ENCODE data around the gene VSIG10L2. TPM values are rescaled to one million over a fixed set of nuclear protein-coding genes. Genes with fewer than 3 reads are reported as not detected.
A peak's percentile ranks its signal among the peaks of the same experiment; 100 is the strongest.

Gene VSIG10L2
- total RNA-seq, 4 donors from 2014 or later: 1.4 to 7.2 (median 4.5) TPM

DNA sequence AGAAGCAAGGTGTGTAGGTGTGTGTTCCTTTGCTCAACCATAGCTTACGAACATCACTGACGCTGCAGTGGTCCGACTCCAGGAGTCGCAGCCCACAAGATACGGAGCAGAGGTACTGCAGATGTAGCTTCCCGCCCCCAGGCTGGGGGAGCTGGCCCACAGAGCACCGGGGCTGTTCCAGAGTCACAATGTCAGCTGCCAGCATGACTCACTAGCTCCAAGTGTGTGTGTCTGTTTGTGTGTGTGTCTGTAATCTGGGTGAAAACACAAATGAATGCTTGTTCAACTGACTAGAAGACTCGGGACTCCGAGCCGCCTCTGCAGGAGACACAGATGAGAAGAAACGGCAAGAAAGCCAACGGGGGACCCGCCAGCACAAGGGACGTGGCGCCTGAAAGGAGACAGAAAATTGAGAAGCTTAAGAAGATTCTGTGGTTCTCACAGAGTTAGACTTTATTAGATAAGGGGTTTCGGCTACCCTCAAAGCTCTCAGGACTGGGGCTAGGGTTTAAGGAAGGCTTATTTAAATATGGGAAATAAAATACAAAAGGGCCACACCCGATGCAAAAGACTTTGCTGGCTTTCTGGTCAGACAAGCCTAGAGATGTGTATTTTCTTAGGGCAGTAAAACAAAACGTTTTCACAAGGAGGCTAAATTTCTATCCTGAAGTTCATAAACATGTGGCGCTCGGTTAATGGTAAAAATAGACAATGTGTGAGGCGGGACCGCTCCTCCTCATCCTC, 10.7 kb downstream of the VSIG10L2 start:
- no peak for TF ChIP-seq POLR2A (IDR thresholded peaks at IDR 0.05)
- TF ChIP-seq, protein P1, sequence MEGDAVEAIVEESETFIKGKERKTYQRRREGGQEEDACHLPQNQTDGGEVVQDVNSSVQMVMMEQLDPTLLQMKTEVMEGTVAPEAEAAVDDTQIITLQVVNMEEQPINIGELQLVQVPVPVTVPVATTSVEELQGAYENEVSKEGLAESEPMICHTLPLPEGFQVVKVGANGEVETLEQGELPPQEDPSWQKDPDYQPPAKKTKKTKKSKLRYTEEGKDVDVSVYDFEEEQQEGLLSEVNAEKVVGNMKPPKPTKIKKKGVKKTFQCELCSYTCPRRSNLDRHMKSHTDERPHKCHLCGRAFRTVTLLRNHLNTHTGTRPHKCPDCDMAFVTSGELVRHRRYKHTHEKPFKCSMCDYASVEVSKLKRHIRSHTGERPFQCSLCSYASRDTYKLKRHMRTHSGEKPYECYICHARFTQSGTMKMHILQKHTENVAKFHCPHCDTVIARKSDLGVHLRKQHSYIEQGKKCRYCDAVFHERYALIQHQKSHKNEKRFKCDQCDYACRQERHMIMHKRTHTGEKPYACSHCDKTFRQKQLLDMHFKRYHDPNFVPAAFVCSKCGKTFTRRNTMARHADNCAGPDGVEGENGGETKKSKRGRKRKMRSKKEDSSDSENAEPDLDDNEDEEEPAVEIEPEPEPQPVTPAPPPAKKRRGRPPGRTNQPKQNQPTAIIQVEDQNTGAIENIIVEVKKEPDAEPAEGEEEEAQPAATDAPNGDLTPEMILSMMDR (IDR thresholded peaks at IDR 0.05): no peak
- WGBS, 2 donors: 37 to 44% methylated on average over 22 of the region's 22 CpGs
- intact Hi-C loops (cut with DNase I; ENCODE audit: low total_unique reads): no loop called here
- peak; percentile 63 to 81 for DNase-seq (ENCODE audit: low spot score in 2 of 2)
- no peak overlapping the region for H3K4me3 ChIP-seq (ENCODE audit: low read depth, poor library complexity, severe bottlenecking)

DNA sequence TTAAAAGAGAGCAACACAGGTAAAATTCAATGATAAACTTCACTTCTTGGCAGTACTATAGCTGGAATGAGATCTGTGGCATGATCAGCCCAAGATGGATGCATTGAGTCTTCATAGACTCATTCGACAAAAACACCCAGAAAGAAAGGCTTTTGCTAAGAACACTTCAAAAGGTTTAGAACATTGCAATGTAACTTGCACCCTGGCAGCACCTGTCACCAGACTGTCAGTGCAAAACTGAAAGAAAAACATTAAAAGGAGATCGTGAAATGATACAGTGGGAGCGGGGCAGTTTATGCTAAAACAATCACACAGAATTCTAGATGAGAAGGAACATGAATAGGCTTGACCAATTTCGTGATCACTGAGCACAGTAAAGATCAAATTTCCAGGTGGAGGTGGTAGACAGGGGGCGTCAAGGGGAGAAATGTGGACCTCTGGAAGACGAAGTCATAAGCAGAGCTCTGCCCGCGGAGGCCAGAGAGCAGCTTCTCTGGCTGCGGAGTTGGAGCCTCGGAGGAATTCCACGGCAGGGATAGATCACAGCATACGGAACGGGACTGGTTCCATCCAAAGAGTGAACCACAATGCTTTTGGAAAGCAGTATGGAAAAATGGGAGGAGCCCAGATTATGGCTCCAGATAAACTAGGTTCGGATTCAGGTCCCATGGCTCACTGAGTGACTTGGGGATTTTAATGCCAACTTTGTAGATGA, 11.9 kb downstream of the VSIG10L2 start:
- TF ChIP-seq, protein P1 (IDR thresholded peaks at IDR 0.05): no peak
- no peak for TF ChIP-seq POLR2A (IDR thresholded peaks at IDR 0.05)
- H3K4me3 ChIP-seq (ENCODE audit: low read depth, poor library complexity, severe bottlenecking): no peak overlapping the region
- intact Hi-C loops (cut with DNase I; ENCODE audit: low total_unique reads): no loop called here
- peak in 1 of 2 donors; percentile 81 for DNase-seq (ENCODE audit: low spot score in 2 of 2)
- 32 to 53% methylated on average over 14 of the region's 14 CpGs for WGBS, 2 donors

DNA sequence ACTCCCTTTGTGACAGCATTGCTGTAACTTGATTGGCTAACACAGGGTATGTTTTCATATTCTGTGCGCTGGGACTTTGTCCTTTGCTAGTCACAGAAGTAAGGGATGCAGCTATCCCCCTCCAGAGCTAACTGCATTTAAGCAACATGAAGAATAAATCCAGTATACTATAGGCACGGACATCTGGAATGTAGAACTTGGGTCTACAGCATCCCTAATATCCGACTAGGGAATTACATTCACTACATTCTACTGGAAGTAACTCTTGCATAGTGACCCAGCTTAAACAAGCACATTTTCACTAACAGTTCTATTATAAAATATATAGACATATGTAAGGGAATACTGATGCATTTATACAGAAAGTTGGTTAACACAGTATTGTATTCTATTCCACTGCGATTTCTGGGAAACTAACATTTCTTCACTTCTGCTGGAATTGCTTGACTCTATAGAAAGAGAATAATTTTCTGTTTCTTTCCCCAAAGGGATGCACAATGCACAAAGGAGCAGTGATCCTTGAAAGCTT, 13.1 kb downstream of the VSIG10L2 start:
- WGBS, 2 donors: 79 to 84% methylated on average over 4 of the region's 4 CpGs
- no peak overlapping the region for H3K4me3 ChIP-seq (ENCODE audit: low read depth, poor library complexity, severe bottlenecking)
- TF ChIP-seq POLR2A (IDR thresholded peaks at IDR 0.05): no peak
- TF ChIP-seq, protein P1 (IDR thresholded peaks at IDR 0.05): no peak
- DNase-seq (ENCODE audit: low spot score in 2 of 2): no peak
- intact Hi-C loops (cut with DNase I; ENCODE audit: low total_unique reads): no loop called here

DNA sequence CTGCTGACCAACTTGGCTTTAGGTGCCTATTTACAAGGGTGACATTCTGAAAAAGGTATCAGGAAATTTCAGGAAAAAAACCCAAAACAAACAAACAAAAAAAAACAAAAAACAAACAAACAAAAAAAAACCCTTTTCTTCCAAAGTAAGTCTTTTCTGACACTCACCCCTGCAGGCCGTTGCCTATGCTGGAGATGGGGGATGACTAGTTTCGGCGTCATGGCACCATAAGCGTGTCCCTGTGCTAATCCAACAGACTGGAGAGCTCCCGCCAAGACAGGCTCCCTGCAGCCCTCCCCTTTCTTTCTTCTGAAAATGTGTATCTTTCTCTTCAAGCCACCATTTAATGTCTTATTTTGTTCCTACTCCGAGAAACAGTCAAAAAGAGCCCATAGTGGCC, 13.7 kb downstream of the VSIG10L2 start:
- TF ChIP-seq, protein P1 (IDR thresholded peaks at IDR 0.05): no peak
- TF ChIP-seq POLR2A (IDR thresholded peaks at IDR 0.05): no peak
- no peak overlapping the region for H3K4me3 ChIP-seq (ENCODE audit: low read depth, poor library complexity, severe bottlenecking)
- DNase-seq (ENCODE audit: low spot score in 2 of 2): peak in 1 of 2 donors; percentile 66
- intact Hi-C loops (cut with DNase I; ENCODE audit: low total_unique reads): no loop called here
- WGBS, 2 donors: 90 to 95% methylated on average over 6 of the region's 6 CpGs

DNA sequence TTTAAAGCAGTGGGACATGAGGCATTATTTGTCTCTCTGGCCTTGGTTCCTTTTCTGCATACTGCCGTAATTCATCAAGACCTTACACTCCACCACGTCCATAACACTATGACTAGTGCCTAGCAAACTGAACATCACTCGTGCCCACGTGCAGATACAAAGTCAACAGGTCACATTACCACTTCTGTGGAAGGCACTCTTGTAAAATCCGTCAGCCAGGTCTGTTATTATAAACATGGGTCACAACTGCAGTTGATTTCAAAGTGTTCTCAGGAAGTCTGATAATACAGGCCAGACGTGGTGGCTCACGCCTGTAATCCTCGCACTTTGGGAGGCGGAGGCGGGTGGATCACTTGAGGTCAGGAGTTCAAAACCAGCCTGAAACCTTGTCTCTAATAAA, 14.1 kb downstream of the VSIG10L2 start:
- 91% methylated on average over 10 of the region's 10 CpGs for WGBS, 2 donors
- peak in 1 of 2 donors; percentile 67 for DNase-seq (ENCODE audit: low spot score in 2 of 2)
- TF ChIP-seq, protein P1 (IDR thresholded peaks at IDR 0.05): no peak
- TF ChIP-seq POLR2A (IDR thresholded peaks at IDR 0.05): no peak
- no peak overlapping the region for H3K4me3 ChIP-seq (ENCODE audit: low read depth, poor library complexity, severe bottlenecking)
- intact Hi-C loops (cut with DNase I; ENCODE audit: low total_unique reads): no loop called here
